Activated CD8-positive, alpha-beta T cell treated with anti-CD3 and anti-CD28 coated beads for 36 hours (primary cell): ENCODE measurements around the gene TRIM67. TPM values are rescaled to one million over a fixed set of nuclear protein-coding genes. Genes with fewer than 3 reads are reported as not detected.

ENCODE experiments used
- ATAC-seq: fragments of 200-7000 bp; cut with Tn5 transposase; one replicate; pipeline ENCODE4 v1.10.0; 2021; ENCODE audit warnings: mild to moderate bottlenecking, moderate library complexity
- CTCF ChIA-PET: fragments of 350-600 bp; sonication (Branson Sonifier 250); formaldehyde crosslinking; loops from one replicate; lab custom pipeline; 2021; ENCODE audit warnings: antibody characterized with exemption; lab: Charles Lee
- POLR2A ChIA-PET: fragments of 350-600 bp; sonication (Branson Sonifier 250); formaldehyde crosslinking; loops from one replicate; lab custom pipeline; 2021; ENCODE audit warnings: antibody characterized with exemption; lab: Charles Lee
- DNase-seq: peaks from one replicate; pipeline ENCODE4 v3.0.0-alpha.2; 2020
- H3K27ac Mint-ChIP-seq: one replicate; pipeline ENCODE4 v1.8.0; 2021; ENCODE audit warnings: mild to moderate bottlenecking, mixed read lengths
- H3K27me3 Mint-ChIP-seq: one replicate; pipeline ENCODE4 v1.8.0; 2021; ENCODE audit warnings: mixed read lengths
- H3K36me3 Mint-ChIP-seq: one replicate; pipeline ENCODE4 v1.8.0; 2021; ENCODE audit warnings: low read depth, mixed read lengths
- H3K4me1 Mint-ChIP-seq: one replicate; pipeline ENCODE4 v1.8.0; 2021; ENCODE audit warnings: low read depth, mixed read lengths
- H3K4me3 Mint-ChIP-seq: one replicate; pipeline ENCODE4 v1.8.0; 2021; ENCODE audit warnings: mild to moderate bottlenecking, moderate library complexity, mixed read lengths
- H3K9me3 Mint-ChIP-seq: one replicate; pipeline ENCODE4 v1.8.0; 2021; ENCODE audit warnings: mixed read lengths
- intact Hi-C: fragments of 100-400 bp; cut with micrococcal nuclease; formaldehyde crosslinking; loops from one replicate; pipeline ENCODE4 v1.10.0; 2022
- total RNA-seq, 2 experiments: library from RNA; stranded (reverse); gene quantifications; one replicate each; pipeline ENCODE4 v1.2.3, GENCODE V29; 2021
- TF ChIP-seq, protein P1 (sequence below): fragments of 200-600 bp; IDR thresholded peaks from one replicate; pipeline ENCODE4 v1.8.0; 2022; ENCODE audit warnings: antibody characterized with exemption, mild to moderate bottlenecking

TRIM67 gene
- total RNA-seq: not detected

DNA sequence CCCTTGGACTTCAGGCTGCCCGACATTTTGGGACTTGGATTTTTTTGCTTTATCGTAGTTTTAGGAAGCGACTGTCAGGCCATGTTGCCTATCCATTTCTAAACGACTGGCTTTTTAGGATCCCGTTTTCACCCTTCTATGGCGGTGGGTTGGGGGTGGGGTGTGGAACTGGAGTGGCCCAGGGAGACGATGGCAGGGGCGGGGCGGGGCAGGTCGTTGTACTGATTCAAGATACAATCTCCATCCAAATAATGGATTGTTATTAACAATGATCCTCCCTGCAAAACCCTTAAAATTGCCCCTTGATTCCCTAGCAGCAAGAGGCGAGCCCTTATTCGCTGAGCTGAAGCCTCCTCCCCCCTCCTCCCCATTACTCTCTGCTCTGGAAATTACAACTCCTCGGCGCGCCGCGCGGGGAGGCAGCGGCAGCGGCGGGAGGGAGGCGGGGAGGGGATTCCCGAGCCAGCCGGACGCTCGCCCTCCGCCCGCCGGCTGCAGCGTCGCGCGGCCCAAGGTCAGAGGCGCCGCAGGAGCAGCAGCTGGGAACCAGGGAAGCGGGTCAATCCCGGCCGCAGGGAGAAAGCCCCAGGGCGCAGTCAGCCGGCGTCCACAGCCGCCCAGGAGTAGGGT, at the start of gene TRIM67:
Gene TRIM67, plus strand, starts transcription at position 392 of the 630 bp plus-strand sequence. CDS start 912 bp downstream, outside the sequence.
- ChIA-PET POLR2A (no interaction called here), CTCF (no interaction called here)
- TF ChIP-seq, protein P1, sequence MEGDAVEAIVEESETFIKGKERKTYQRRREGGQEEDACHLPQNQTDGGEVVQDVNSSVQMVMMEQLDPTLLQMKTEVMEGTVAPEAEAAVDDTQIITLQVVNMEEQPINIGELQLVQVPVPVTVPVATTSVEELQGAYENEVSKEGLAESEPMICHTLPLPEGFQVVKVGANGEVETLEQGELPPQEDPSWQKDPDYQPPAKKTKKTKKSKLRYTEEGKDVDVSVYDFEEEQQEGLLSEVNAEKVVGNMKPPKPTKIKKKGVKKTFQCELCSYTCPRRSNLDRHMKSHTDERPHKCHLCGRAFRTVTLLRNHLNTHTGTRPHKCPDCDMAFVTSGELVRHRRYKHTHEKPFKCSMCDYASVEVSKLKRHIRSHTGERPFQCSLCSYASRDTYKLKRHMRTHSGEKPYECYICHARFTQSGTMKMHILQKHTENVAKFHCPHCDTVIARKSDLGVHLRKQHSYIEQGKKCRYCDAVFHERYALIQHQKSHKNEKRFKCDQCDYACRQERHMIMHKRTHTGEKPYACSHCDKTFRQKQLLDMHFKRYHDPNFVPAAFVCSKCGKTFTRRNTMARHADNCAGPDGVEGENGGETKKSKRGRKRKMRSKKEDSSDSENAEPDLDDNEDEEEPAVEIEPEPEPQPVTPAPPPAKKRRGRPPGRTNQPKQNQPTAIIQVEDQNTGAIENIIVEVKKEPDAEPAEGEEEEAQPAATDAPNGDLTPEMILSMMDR: no peak
- peaks cover 57% of the 10 kb centered on the region for H3K27me3 Mint-ChIP-seq
- ATAC-seq: peak; percentile 20
- H3K4me3 Mint-ChIP-seq: no peak within 1 kb of the TSS
- no peaks in the 10 kb centered on the region for H3K36me3 Mint-ChIP-seq
- H3K4me1 Mint-ChIP-seq: peaks cover 7% of the 10 kb centered on the region
- H3K27ac Mint-ChIP-seq: no peak within 1 kb of the TSS
- no peaks in the 10 kb centered on the region for H3K9me3 Mint-ChIP-seq
- no peak for DNase-seq
- intact Hi-C loops: no loop called here

DNA sequence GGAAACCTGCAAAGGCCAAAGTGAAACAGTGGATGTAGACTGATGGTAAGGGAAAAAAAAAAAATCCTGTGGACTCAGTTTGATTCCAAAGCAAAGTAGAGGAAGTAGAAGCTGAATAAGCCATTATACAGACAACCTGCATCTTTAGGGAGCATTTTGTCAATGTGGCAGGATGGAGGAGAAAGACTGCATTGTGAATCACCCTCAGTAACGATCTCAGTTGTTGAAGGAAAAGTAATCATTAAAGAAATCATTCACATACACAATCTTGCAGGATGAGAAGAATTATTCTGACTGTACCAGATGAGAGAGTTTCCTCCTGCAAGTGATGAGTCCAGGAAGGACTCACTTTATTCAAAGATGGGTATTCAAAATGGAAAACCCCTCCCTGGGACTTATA, 45.1 kb upstream of the TRIM67 start:
- POLR2A ChIA-PET: no interaction called here
- peaks cover 1% of the 10 kb centered on the region for H3K9me3 Mint-ChIP-seq
- ATAC-seq (no peak), DNase-seq (no peak)
- CTCF ChIA-PET: no interaction called here
- no peaks in the 10 kb centered on the region for H3K36me3 Mint-ChIP-seq
- peaks cover 21% of the 10 kb centered on the region for H3K27me3 Mint-ChIP-seq
- intact Hi-C loops: no loop called here
- H3K27ac Mint-ChIP-seq: no peak overlapping the region
- TF ChIP-seq, protein P1: no peak
- H3K4me1 Mint-ChIP-seq: no peaks in the 10 kb centered on the region
- H3K4me3 Mint-ChIP-seq: no peak overlapping the region

DNA sequence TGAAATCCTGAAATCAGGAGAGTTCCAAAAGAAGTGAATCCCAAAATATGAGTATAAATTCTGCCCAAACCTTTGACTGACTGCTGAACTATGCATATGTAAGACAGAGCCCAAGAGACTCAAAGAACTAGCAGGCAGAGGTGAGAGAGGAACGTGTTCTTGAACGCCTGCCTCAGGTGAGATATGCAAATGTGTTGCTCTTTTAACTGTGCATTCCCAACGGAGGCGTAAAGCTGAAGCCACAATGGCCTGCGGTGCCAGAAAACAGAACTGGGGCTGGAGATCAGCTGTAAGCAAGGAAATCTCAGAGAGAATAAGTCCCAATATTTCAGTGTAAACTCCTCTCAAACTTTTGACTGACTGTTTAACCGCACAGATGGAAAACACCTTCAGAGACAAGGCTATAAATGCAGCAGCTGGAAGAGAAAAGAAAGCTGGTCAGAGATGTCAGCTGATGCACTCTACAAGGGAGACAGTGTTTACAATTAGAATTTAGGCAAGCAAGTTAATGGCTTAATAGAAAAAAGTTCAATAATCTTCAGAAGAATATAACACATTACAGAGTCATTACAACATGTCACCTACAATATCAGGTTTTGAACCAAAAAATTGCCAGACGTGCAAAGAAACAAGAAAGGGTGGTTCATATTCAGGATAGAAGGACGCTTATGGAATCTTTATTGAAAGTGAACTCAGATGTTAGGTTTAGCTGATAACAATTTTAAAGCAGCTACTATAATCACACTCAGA, 43.0 kb upstream of the TRIM67 start:
- POLR2A ChIA-PET: no interaction called here
- CTCF ChIA-PET: no interaction called here
- Mint-ChIP-seq H3K4me1 (no peaks in the 10 kb centered on the region), H3K9me3 (no peaks in the 10 kb centered on the region), H3K4me3 (no peak overlapping the region), H3K27me3 (peaks cover 14% of the 10 kb centered on the region), H3K36me3 (no peaks in the 10 kb centered on the region), H3K27ac (no peak overlapping the region)
- intact Hi-C loops: no loop called here
- TF ChIP-seq, protein P1: no peak
- ATAC-seq: no peak
- DNase-seq: no peak

DNA sequence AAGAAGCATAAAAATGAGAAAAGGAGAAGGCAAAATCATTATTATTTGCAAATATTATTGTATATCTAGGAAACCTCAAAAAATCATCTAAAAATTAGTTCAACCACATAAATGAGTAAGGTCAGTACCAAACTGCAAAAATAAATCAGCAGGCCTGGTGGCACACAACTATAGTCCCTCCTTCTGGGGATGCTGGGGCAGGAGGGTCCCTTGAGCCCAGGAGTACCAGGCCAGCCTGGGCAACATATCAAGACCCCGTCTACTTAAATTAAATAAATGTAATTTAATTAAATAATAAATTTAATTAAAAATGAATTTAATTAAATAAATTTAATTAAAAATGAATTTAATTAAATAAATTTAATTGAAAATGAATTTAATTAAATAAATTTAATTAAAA, 40.3 kb upstream of the TRIM67 start:
- ATAC-seq (no peak), DNase-seq (no peak)
- Mint-ChIP-seq H3K36me3 (no peaks in the 10 kb centered on the region), H3K27ac (no peak overlapping the region), H3K4me3 (no peak overlapping the region), H3K4me1 (no peaks in the 10 kb centered on the region), H3K9me3 (no peaks in the 10 kb centered on the region), H3K27me3 (peaks cover 8% of the 10 kb centered on the region)
- TF ChIP-seq, protein P1: no peak
- ChIA-PET POLR2A (no interaction called here), CTCF (interaction anchor here (1.4 kb wide), 1 partner anchor 89 kb away, joined by 3 read pairs; no protein-coding TSS in a partner anchor)
- intact Hi-C loops: no loop called here

DNA sequence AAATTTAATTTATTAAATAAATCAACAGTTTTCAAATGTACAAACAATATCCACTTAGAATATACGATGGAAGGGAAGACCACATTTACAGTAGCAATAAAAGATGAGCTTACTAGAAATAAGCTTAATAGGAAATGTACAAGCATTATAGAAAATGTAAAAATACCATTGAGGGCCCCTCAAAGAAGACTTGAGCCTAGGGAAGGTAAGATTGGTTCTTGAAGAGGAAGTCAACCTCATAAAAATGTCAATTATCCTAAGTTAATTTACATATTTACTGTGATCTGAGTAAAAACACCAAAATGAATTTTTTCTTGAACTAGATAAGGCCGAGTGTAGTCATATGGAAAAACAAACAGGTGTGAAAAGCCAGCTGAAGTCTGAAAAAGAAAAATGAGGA, 39.7 kb upstream of the TRIM67 start:
- Mint-ChIP-seq H3K9me3 (no peaks in the 10 kb centered on the region), H3K4me1 (no peaks in the 10 kb centered on the region), H3K4me3 (no peak overlapping the region), H3K36me3 (no peaks in the 10 kb centered on the region), H3K27ac (no peak overlapping the region), H3K27me3 (peaks cover 7% of the 10 kb centered on the region)
- ChIA-PET POLR2A (no interaction called here), CTCF (interaction anchor here (1.4 kb wide), 1 partner anchor 88 kb away, joined by 3 read pairs; no protein-coding TSS in a partner anchor)
- DNase-seq (no peak), ATAC-seq (no peak)
- TF ChIP-seq, protein P1: no peak
- intact Hi-C loops: no loop called here
